ENCODE measurements around the gene C11orf52.

Gene C11orf52

GRCh38 chr11:111913997-111914396 is 4.7 kb upstream of the C11orf52 start:
- no peak overlapping the region for H3K27ac ChIP-seq

GRCh38 chr11:111916768-111917167 is 1.9 kb upstream of the C11orf52 start:
- H3K27ac ChIP-seq: no peak overlapping the region
- TF ChIP-seq CTCF (conservative IDR thresholded peaks at IDR 0.05) (no peak), ZFX (IDR thresholded peaks at IDR 0.05) (no peak)

More at GRCh38 chr11:111913997-111914396, 4.7 kb upstream of the C11orf52 start:
- TF ChIP-seq CTCF (conservative IDR thresholded peaks at IDR 0.05) (no peak), ZFX (IDR thresholded peaks at IDR 0.05) (no peak)

- TF ChIP-seq ZFX (IDR thresholded peaks at IDR 0.05) (no peak), CTCF (conservative IDR thresholded peaks at IDR 0.05) (no peak)
- H3K27ac ChIP-seq: no peak overlapping the region
These were observed 1.4 kb upstream of the C11orf52 start for GRCh38 chr11:111917312-111917711.

GRCh38 chr11:111917788-111918187 is 925 bp upstream of the C11orf52 start:
- no peak for TF ChIP-seq CTCF (conservative IDR thresholded peaks at IDR 0.05)
- TF ChIP-seq ZFX (IDR thresholded peaks at IDR 0.05): no peak
- no peak overlapping the region; the same call in 1 of the 2 replicates for H3K27ac ChIP-seq

- TF ChIP-seq ZFX (IDR thresholded peaks at IDR 0.05) (no peak), CTCF (conservative IDR thresholded peaks at IDR 0.05) (no peak)
- H3K27ac ChIP-seq: no peak overlapping the region
These were observed 2.2 kb downstream of the C11orf52 start for GRCh38 chr11:111920908-111921307.

- no peak for TF ChIP-seq ZFX (IDR thresholded peaks at IDR 0.05)
- TF ChIP-seq CTCF (conservative IDR thresholded peaks at IDR 0.05): no peak
- no peak overlapping the region for H3K27ac ChIP-seq
These were observed 3.0 kb downstream of the C11orf52 start for GRCh38 chr11:111921541-111922230.

GRCh38 chr11:111922803-111923202 is 4.1 kb downstream of the C11orf52 start:
- no peak overlapping the region for H3K27ac ChIP-seq
- TF ChIP-seq ZFX (IDR thresholded peaks at IDR 0.05) (no peak), CTCF (conservative IDR thresholded peaks at IDR 0.05) (no peak)
